Type B pancreatic cell (in vitro differentiated cells): ENCODE measurements around the gene CA5A. TPM values are rescaled to one million over a fixed set of nuclear protein-coding genes. Genes with fewer than 3 reads are reported as not detected.
"Not testable (repeated sequence)": the region's sequence is repeated elsewhere in the genome, so short reads cannot be mapped to it uniquely, and the experiment has no call there.

Source experiments
- DNase-seq: peaks from one replicate; pipeline ENCODE4 v3.0.0; 2021; ENCODE audit warnings: mixed read lengths; ENCODE audit not compliant: unreplicated experiment; ENCODE audit errors: extremely low spot score
- H3K27ac Mint-ChIP-seq: 2 replicates; pipeline ENCODE4 v1.8.0; 2021; ENCODE audit warnings: mild to moderate bottlenecking, mixed read lengths
- H3K27me3 Mint-ChIP-seq: 2 replicates; pipeline ENCODE4 v1.8.0; 2021; ENCODE audit warnings: mixed read lengths
- H3K36me3 Mint-ChIP-seq: 2 replicates; pipeline ENCODE4 v1.8.0; 2021; ENCODE audit warnings: mixed read lengths
- H3K4me1 Mint-ChIP-seq: one replicate; pipeline ENCODE4 v1.8.0; 2021; ENCODE audit warnings: mixed read lengths; ENCODE audit not compliant: unreplicated experiment
- H3K4me3 Mint-ChIP-seq: 2 replicates; pipeline ENCODE4 v1.8.0; 2021; ENCODE audit warnings: mild to moderate bottlenecking, mixed read lengths
- H3K9me3 Mint-ChIP-seq: 2 replicates; pipeline ENCODE4 v1.8.0; 2021; ENCODE audit warnings: mixed read lengths
- CTCF ChIP-seq: fragments of 200-600 bp; sonication (generic); conservative IDR thresholded peaks from 2 replicates; pipeline ENCODE4 v1.5.0; 2021; ENCODE audit warnings: antibody characterized with exemption, mild to moderate bottlenecking
- total RNA-seq: library from RNA; stranded (reverse); gene quantifications from 2 replicates; pipeline ENCODE4 v1.2.1, GENCODE V29; 2021; ENCODE audit warnings: low replicate concordance

The CA5A gene
- total RNA-seq, 1 donor from 2014 or later = 0.70 TPM

- Mint-ChIP-seq H3K4me3 (no peak overlapping the region), H3K27ac (peak overlapping the region; percentile 56), H3K9me3 (no peaks in the 10 kb centered on the region), H3K27me3 (no peaks in the 10 kb centered on the region), H3K36me3 (no peaks in the 10 kb centered on the region), H3K4me1 (no peaks in the 10 kb centered on the region)
- DNase-seq = no peak
- no peak for TF ChIP-seq CTCF
Observed at GRCh38 chr16:87933140-87933495, 3.2 kb downstream of the CA5A start.

GRCh38 chr16:87932475-87933139 is 3.7 kb downstream of the CA5A start:
- H3K27ac Mint-ChIP-seq = peak overlapping the region; percentile 74
- H3K27me3 Mint-ChIP-seq, H3K36me3 Mint-ChIP-seq, H3K4me1 Mint-ChIP-seq, H3K9me3 Mint-ChIP-seq, H3K4me3 Mint-ChIP-seq, DNase-seq: not testable (repeated sequence)

- no peaks in the 10 kb centered on the region for H3K36me3 Mint-ChIP-seq
- no peak overlapping the region for H3K4me3 Mint-ChIP-seq
- no peak for TF ChIP-seq CTCF
- DNase-seq = no peak
- H3K9me3 Mint-ChIP-seq = no peaks in the 10 kb centered on the region
- H3K27ac Mint-ChIP-seq = no peak overlapping the region
- H3K27me3 Mint-ChIP-seq = no peaks in the 10 kb centered on the region
- peaks cover under 1% of the 10 kb centered on the region for H3K4me1 Mint-ChIP-seq
Observed at GRCh38 chr16:87931504-87931903, 4.8 kb downstream of the CA5A start.

- no peaks in the 10 kb centered on the region for H3K36me3 Mint-ChIP-seq
- no peaks in the 10 kb centered on the region for H3K27me3 Mint-ChIP-seq
- H3K4me1 Mint-ChIP-seq = peaks cover 4% of the 10 kb centered on the region
- TF ChIP-seq CTCF = peak; percentile 37
- H3K4me3 Mint-ChIP-seq = no peak overlapping the region
- H3K27ac Mint-ChIP-seq = no peak overlapping the region
- H3K9me3 Mint-ChIP-seq = no peaks in the 10 kb centered on the region
- no peak for DNase-seq
Observed at GRCh38 chr16:87930456-87930855, 5.9 kb downstream of the CA5A start.

GRCh38 chr16:87929986-87930385 is 6.3 kb downstream of the CA5A start:
- no peak overlapping the region for H3K4me3 Mint-ChIP-seq
- no peaks in the 10 kb centered on the region for H3K36me3 Mint-ChIP-seq
- H3K27me3 Mint-ChIP-seq = no peaks in the 10 kb centered on the region
- H3K4me1 Mint-ChIP-seq = peaks cover 4% of the 10 kb centered on the region
- no peak overlapping the region for H3K27ac Mint-ChIP-seq
- no peak for TF ChIP-seq CTCF
- no peaks in the 10 kb centered on the region for H3K9me3 Mint-ChIP-seq
- DNase-seq = no peak

- no peak overlapping the region for H3K4me3 Mint-ChIP-seq
- peaks cover 4% of the 10 kb centered on the region for H3K4me1 Mint-ChIP-seq
- H3K36me3 Mint-ChIP-seq = no peaks in the 10 kb centered on the region
- no peak overlapping the region for H3K27ac Mint-ChIP-seq
- no peaks in the 10 kb centered on the region for H3K9me3 Mint-ChIP-seq
- no peaks in the 10 kb centered on the region for H3K27me3 Mint-ChIP-seq
- no peak for TF ChIP-seq CTCF
- no peak for DNase-seq
Observed at GRCh38 chr16:87927195-87927562, 9.2 kb downstream of the CA5A start.
